Measurements from ENCODE around the gene SOD3. TPM values are rescaled to one million over a fixed set of nuclear protein-coding genes. Genes with fewer than 3 reads are reported as not detected.

SOD3 gene
- total RNA-seq, 2 experiments from 2014 or later, result not detected

- DNase-seq, result no peak
- Mint-ChIP-seq H3K27ac (no peak overlapping the region), H3K27me3 (peaks cover 2% of the 10 kb centered on the region), H3K36me3 (no peaks in the 10 kb centered on the region), H3K4me1 (ENCODE audit: low read depth) (no peaks in the 10 kb centered on the region), H3K4me3 (no peak overlapping the region), H3K9me3 (no peaks in the 10 kb centered on the region)
- POLR2A ChIA-PET, result no interaction called here
- CTCF ChIA-PET, result no interaction called here
- intact Hi-C loops (cut with micrococcal nuclease), result no loop called here
These were observed 14.4 kb upstream of the SOD3 start for GRCh38 chr4:24780936-24781495.

- POLR2A ChIA-PET, result no interaction called here
- DNase-seq, result no peak
- intact Hi-C loops (cut with micrococcal nuclease), result no loop called here
- Mint-ChIP-seq H3K4me1 (ENCODE audit: low read depth) (no peaks in the 10 kb centered on the region), H3K4me3 (no peak overlapping the region), H3K27me3 (peaks cover 2% of the 10 kb centered on the region), H3K27ac (no peak overlapping the region), H3K36me3 (no peaks in the 10 kb centered on the region), H3K9me3 (no peaks in the 10 kb centered on the region)
- CTCF ChIA-PET, result no interaction called here
These were observed 13.2 kb upstream of the SOD3 start for GRCh38 chr4:24781999-24782745.

- ChIA-PET CTCF (no interaction called here), POLR2A (no interaction called here)
- peaks cover 2% of the 10 kb centered on the region for H3K27me3 Mint-ChIP-seq
- DNase-seq, result no peak
- intact Hi-C loops (cut with micrococcal nuclease), result no loop called here
- no peaks in the 10 kb centered on the region for H3K36me3 Mint-ChIP-seq
- H3K4me3 Mint-ChIP-seq, result no peak overlapping the region
- no peak overlapping the region for H3K27ac Mint-ChIP-seq
- peaks cover 4% of the 10 kb centered on the region for H3K9me3 Mint-ChIP-seq
- H3K4me1 Mint-ChIP-seq (ENCODE audit: low read depth), result no peaks in the 10 kb centered on the region
These were observed 11.9 kb upstream of the SOD3 start for GRCh38 chr4:24783506-24783905.

GRCh38 chr4:24791043-24791442, 4.3 kb upstream of the SOD3 start:
- DNase-seq, result no peak
- POLR2A ChIA-PET, result no interaction called here
- no peaks in the 10 kb centered on the region for H3K4me1 Mint-ChIP-seq (ENCODE audit: low read depth)

GRCh38 chr4:24792552-24792951, 2.8 kb upstream of the SOD3 start:
- Mint-ChIP-seq H3K27me3 (peaks cover 4% of the 10 kb centered on the region), H3K36me3 (no peaks in the 10 kb centered on the region), H3K4me3 (no peak overlapping the region), H3K9me3 (peaks cover 4% of the 10 kb centered on the region), H3K27ac (no peak overlapping the region), H3K4me1 (ENCODE audit: low read depth) (no peaks in the 10 kb centered on the region)
- ChIA-PET POLR2A (no interaction called here), CTCF (no interaction called here)
- intact Hi-C loops (cut with micrococcal nuclease), result no loop called here
- no peak for DNase-seq

More at GRCh38 chr4:24791043-24791442, 4.3 kb upstream of the SOD3 start:
- Mint-ChIP-seq H3K27me3 (peaks cover 4% of the 10 kb centered on the region), H3K4me3 (no peak overlapping the region), H3K36me3 (no peaks in the 10 kb centered on the region), H3K9me3 (peaks cover 4% of the 10 kb centered on the region), H3K27ac (no peak overlapping the region)
- intact Hi-C loops (cut with micrococcal nuclease), result no loop called here
- CTCF ChIA-PET, result no interaction called here

GRCh38 chr4:24793219-24794005, 2.0 kb upstream of the SOD3 start:
- DNase-seq, result no peak
- no peaks in the 10 kb centered on the region for H3K9me3 Mint-ChIP-seq
- intact Hi-C loops (cut with micrococcal nuclease), result no loop called here
- ChIA-PET CTCF (no interaction called here), POLR2A (no interaction called here)
- peaks cover 6% of the 10 kb centered on the region for H3K27me3 Mint-ChIP-seq
- H3K36me3 Mint-ChIP-seq, result no peaks in the 10 kb centered on the region
- H3K4me3 Mint-ChIP-seq, result no peak overlapping the region
- no peaks in the 10 kb centered on the region for H3K4me1 Mint-ChIP-seq (ENCODE audit: low read depth)
- no peak overlapping the region for H3K27ac Mint-ChIP-seq

GRCh38 chr4:24794051-24794450, 1.3 kb upstream of the SOD3 start:
- H3K36me3 Mint-ChIP-seq, result no peaks in the 10 kb centered on the region
- H3K27ac Mint-ChIP-seq, result no peak overlapping the region
- CTCF ChIA-PET, result no interaction called here

GRCh38 chr4:24794480-24794879, 893 bp upstream of the SOD3 start:
- Mint-ChIP-seq H3K27ac (no peak overlapping the region), H3K4me1 (ENCODE audit: low read depth) (no peaks in the 10 kb centered on the region), H3K4me3 (no peak overlapping the region), H3K36me3 (no peaks in the 10 kb centered on the region), H3K9me3 (no peaks in the 10 kb centered on the region), H3K27me3 (peaks cover 16% of the 10 kb centered on the region)
- POLR2A ChIA-PET, result no interaction called here
- no peak for DNase-seq
- CTCF ChIA-PET, result no interaction called here
- intact Hi-C loops (cut with micrococcal nuclease), result no loop called here

More at GRCh38 chr4:24794051-24794450, 1.3 kb upstream of the SOD3 start:
- Mint-ChIP-seq H3K4me1 (ENCODE audit: low read depth) (no peaks in the 10 kb centered on the region), H3K9me3 (no peaks in the 10 kb centered on the region), H3K27me3 (peaks cover 13% of the 10 kb centered on the region), H3K4me3 (no peak overlapping the region)
- POLR2A ChIA-PET, result no interaction called here
- no peak for DNase-seq
- intact Hi-C loops (cut with micrococcal nuclease), result no loop called here

- Mint-ChIP-seq H3K36me3 (no peaks in the 10 kb centered on the region), H3K4me1 (ENCODE audit: low read depth) (no peaks in the 10 kb centered on the region), H3K9me3 (no peaks in the 10 kb centered on the region), H3K4me3 (no peak overlapping the region), H3K27me3 (peaks cover 18% of the 10 kb centered on the region), H3K27ac (no peak overlapping the region)
- intact Hi-C loops (cut with micrococcal nuclease), result no loop called here
- DNase-seq, result no peak
- ChIA-PET POLR2A (no interaction called here), CTCF (no interaction called here)
These were observed 451 bp downstream of the SOD3 start for GRCh38 chr4:24795666-24796381.

GRCh38 chr4:24796620-24797019, 1.2 kb downstream of the SOD3 start:
- Mint-ChIP-seq H3K27ac (no peak overlapping the region), H3K4me3 (no peak overlapping the region), H3K4me1 (ENCODE audit: low read depth) (no peaks in the 10 kb centered on the region), H3K36me3 (no peaks in the 10 kb centered on the region), H3K27me3 (peaks cover 26% of the 10 kb centered on the region), H3K9me3 (no peaks in the 10 kb centered on the region)
- CTCF ChIA-PET, result no interaction called here
- DNase-seq, result no peak
- intact Hi-C loops (cut with micrococcal nuclease), result no loop called here
- POLR2A ChIA-PET, result no interaction called here

GRCh38 chr4:24798036-24798610, 2.8 kb downstream of the SOD3 start:
- CTCF ChIA-PET, result no interaction called here
- intact Hi-C loops (cut with micrococcal nuclease), result no loop called here
- Mint-ChIP-seq H3K4me3 (no peak overlapping the region), H3K36me3 (no peaks in the 10 kb centered on the region), H3K4me1 (ENCODE audit: low read depth) (no peaks in the 10 kb centered on the region), H3K9me3 (no peaks in the 10 kb centered on the region), H3K27me3 (peaks cover 30% of the 10 kb centered on the region), H3K27ac (no peak overlapping the region)
- no peak for DNase-seq
- POLR2A ChIA-PET, result no interaction called here

- peaks cover 36% of the 10 kb centered on the region for H3K27me3 Mint-ChIP-seq
- CTCF ChIA-PET, result no interaction called here
- H3K27ac Mint-ChIP-seq, result no peak overlapping the region
- H3K36me3 Mint-ChIP-seq, result no peaks in the 10 kb centered on the region
- POLR2A ChIA-PET, result no interaction called here
- intact Hi-C loops (cut with micrococcal nuclease), result no loop called here
- no peaks in the 10 kb centered on the region for H3K4me1 Mint-ChIP-seq (ENCODE audit: low read depth)
- H3K9me3 Mint-ChIP-seq, result no peaks in the 10 kb centered on the region
- no peak overlapping the region for H3K4me3 Mint-ChIP-seq
- DNase-seq, result no peak
These were observed 3.8 kb downstream of the SOD3 start for GRCh38 chr4:24799196-24799543.
